ENCODE measurements around the gene MDN1. TPM values are rescaled to one million over a fixed set of nuclear protein-coding genes. Genes with fewer than 3 reads are reported as not detected.
"Not testable (repeated sequence)": the region's sequence is repeated elsewhere in the genome, so short reads cannot be mapped to it uniquely, and the experiment has no call there.

Gene MDN1
- total RNA-seq, 2 experiments from 2014 or later: 69.0 TPM

DNA sequence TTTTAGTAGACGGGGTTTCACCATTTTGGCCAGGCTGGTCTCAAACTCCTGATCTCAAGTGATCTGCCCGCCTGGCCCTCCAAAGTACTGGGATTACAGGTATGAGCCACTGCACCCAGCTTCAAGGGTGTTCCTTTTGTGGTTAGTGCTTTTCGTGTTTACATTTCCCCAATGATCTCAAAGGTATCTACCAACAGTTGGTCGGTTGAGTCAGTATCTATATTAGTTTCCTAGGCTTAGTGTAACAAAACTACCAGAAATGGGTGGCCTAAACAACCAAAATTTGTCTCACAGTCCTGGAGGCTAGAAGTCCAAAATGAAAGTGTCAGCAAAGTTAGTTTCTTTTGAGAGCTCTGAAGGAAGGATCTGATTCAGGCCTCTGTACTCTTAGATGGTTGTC lies 40.1 kb upstream of the MDN1 start:
- TF ChIP-seq CTCF (IDR thresholded peaks at IDR 0.05): no peak
- no peaks in the 10 kb centered on the region for H3K27me3 Mint-ChIP-seq
- POLR2A ChIA-PET: interaction anchor here (0.7 kb wide), 1 partner anchor 10 kb away, joined by 3 read pairs; no protein-coding TSS in a partner anchor
- intact Hi-C loops (cut with micrococcal nuclease): no loop called here
- CTCF ChIA-PET: no interaction called here
- H3K4me1 Mint-ChIP-seq (ENCODE audit: low read depth): peaks cover 9% of the 10 kb centered on the region
- no peaks in the 10 kb centered on the region for H3K9me3 Mint-ChIP-seq
- DNase-seq (peak; percentile 3), ATAC-seq (peak; percentile 61)
- no peak overlapping the region for H3K4me3 Mint-ChIP-seq
- H3K36me3 Mint-ChIP-seq (ENCODE audit: low read depth): peaks cover 62% of the 10 kb centered on the region
- peak overlapping the region; percentile 48 for H3K27ac Mint-ChIP-seq

DNA sequence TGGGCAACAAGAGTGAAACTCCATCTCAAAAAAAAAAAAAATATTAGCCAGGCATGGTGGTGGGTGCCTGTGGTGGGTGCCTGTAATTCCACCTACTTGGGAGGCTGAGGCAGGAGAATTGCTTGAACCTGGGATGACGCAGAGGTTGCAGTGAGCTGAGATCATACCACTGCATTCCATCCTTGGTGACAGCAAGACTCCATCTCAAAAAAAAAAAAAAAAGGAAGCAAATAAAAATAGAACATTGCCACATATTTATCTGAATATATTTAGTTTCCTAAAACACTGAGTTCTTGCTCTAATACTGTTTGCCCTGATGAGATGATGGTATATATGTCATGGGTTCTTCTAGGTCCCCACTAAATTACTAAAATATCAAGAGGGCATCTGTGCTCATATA lies 38.4 kb upstream of the MDN1 start:
- ChIA-PET CTCF (no interaction called here), POLR2A (no interaction called here)
- no peak for TF ChIP-seq CTCF (IDR thresholded peaks at IDR 0.05)
- intact Hi-C loops (cut with micrococcal nuclease): no loop called here
- Mint-ChIP-seq H3K4me1 (ENCODE audit: low read depth) (peaks cover 9% of the 10 kb centered on the region), H3K27ac (no peak overlapping the region), H3K9me3 (no peaks in the 10 kb centered on the region), H3K36me3 (ENCODE audit: low read depth) (peaks cover 60% of the 10 kb centered on the region), H3K27me3 (no peaks in the 10 kb centered on the region), H3K4me3 (no peak overlapping the region)
- DNase-seq (no peak), ATAC-seq (no peak)

GRCh38 chr6:89853068-89853467 lies 33.5 kb upstream of the MDN1 start:
- ATAC-seq: no peak
- no peaks in the 10 kb centered on the region for H3K9me3 Mint-ChIP-seq
- ChIA-PET POLR2A (no interaction called here), CTCF (no interaction called here)
- no peak for TF ChIP-seq CTCF (IDR thresholded peaks at IDR 0.05)
- intact Hi-C loops (cut with micrococcal nuclease): no loop called here
- no peak overlapping the region for H3K27ac Mint-ChIP-seq
- no peaks in the 10 kb centered on the region for H3K27me3 Mint-ChIP-seq
- peaks cover 50% of the 10 kb centered on the region for H3K36me3 Mint-ChIP-seq (ENCODE audit: low read depth)
- no peak overlapping the region for H3K4me3 Mint-ChIP-seq
- DNase-seq: no peak
- H3K4me1 Mint-ChIP-seq (ENCODE audit: low read depth): peaks cover 9% of the 10 kb centered on the region

DNA sequence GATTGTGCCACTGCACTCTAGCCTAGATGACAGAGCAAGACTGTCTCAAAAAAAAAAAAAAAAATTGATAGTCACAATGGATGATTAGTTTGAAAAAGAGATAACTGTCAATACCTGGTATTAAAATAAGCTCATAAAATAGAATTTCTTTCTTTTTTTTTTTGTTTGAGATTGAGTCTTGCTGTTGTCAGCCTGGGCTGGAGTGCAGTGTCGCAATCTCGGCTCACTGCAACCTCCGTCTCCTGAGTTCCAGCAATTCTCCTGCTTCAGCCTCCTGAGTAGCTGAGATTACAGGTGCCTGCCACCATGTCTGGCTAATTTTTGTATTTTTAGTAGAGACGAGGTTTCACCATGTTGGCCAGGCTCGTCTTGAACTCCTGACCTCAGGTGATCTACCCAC lies 27.9 kb upstream of the MDN1 start:
- peaks cover 21% of the 10 kb centered on the region for H3K4me1 Mint-ChIP-seq (ENCODE audit: low read depth)
- H3K4me3 Mint-ChIP-seq; intact Hi-C loops (cut with micrococcal nuclease); H3K27me3 Mint-ChIP-seq; H3K9me3 Mint-ChIP-seq; DNase-seq; ATAC-seq; CTCF ChIA-PET; POLR2A ChIA-PET; H3K27ac Mint-ChIP-seq: not testable (repeated sequence)
- peaks cover 30% of the 10 kb centered on the region for H3K36me3 Mint-ChIP-seq (ENCODE audit: low read depth)

DNA sequence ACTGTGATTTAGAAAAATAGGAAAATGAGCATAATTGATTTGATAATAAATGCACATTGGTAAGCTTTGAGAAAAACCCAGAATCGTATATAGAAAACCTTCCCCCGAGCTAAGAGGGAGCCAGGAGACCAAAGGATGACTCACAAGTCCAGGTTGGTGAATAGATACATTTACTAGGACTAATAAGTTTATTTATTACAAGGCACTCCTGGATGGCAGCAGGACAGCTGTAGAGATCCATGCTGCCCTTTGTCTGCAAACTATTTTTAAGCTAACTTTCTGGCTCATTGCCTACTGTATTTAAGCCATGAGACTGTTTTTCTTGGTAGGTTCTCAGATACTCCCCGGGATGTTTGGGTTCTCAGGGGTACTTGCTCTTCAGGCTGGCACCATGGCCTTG lies 23.5 kb upstream of the MDN1 start:
- CTCF ChIA-PET: interaction anchor here (1.3 kb wide), 1 partner anchor 10 kb away, joined by 3 read pairs; no protein-coding TSS in a partner anchor
- POLR2A ChIA-PET: no interaction called here
- TF ChIP-seq CTCF (IDR thresholded peaks at IDR 0.05): no peak
- ATAC-seq (no peak), DNase-seq (no peak)
- Mint-ChIP-seq H3K9me3 (no peaks in the 10 kb centered on the region), H3K27ac (no peak overlapping the region), H3K4me1 (ENCODE audit: low read depth) (peaks cover 32% of the 10 kb centered on the region), H3K4me3 (no peak overlapping the region), H3K36me3 (ENCODE audit: low read depth) (peaks cover 23% of the 10 kb centered on the region), H3K27me3 (no peaks in the 10 kb centered on the region)
- intact Hi-C loops (cut with micrococcal nuclease): no loop called here

DNA sequence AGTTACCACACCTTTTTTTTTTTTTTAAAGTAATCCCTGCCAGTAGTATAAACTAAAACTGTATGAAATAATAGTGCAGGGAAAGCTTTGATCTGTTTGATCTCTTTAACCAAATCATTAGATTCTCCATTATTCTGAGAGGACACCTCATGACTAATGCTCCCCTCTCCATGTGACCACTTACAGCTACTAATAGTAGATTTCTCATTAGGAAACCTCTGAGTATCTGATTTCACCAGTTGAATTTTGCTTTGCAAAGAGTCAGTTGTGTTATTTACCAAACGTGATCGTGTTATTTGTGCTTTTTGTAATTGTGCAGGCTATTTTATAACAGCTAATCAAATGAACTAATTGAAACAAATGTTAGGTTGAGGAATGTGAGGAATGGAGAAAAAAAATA lies 22.6 kb upstream of the MDN1 start:
- CTCF ChIA-PET: no interaction called here
- DNase-seq (no peak), ATAC-seq (no peak)
- Mint-ChIP-seq H3K27me3 (no peaks in the 10 kb centered on the region), H3K9me3 (no peaks in the 10 kb centered on the region), H3K36me3 (ENCODE audit: low read depth) (peaks cover 24% of the 10 kb centered on the region), H3K4me3 (no peak overlapping the region), H3K27ac (no peak overlapping the region), H3K4me1 (ENCODE audit: low read depth) (peaks cover 33% of the 10 kb centered on the region)
- no peak for TF ChIP-seq CTCF (IDR thresholded peaks at IDR 0.05)
- intact Hi-C loops (cut with micrococcal nuclease): no loop called here
- POLR2A ChIA-PET: no interaction called here

Data from activated CD8-positive, alpha-beta T cell treated with anti-CD3 and anti-CD28 coated beads for 36 hours (primary cell).